ENCODE results near the gene EIF2D. TPM values are rescaled to one million over a fixed set of nuclear protein-coding genes. Genes with fewer than 3 reads are reported as not detected.

The EIF2D gene
- total RNA-seq, 2 experiments from 2014 or later = 84.6 to 87.5 TPM

- no peaks in the 10 kb centered on the region for H3K4me1 Mint-ChIP-seq (ENCODE audit: low read depth)
- peaks cover 55% of the 10 kb centered on the region for H3K36me3 Mint-ChIP-seq
- intact Hi-C loops (cut with micrococcal nuclease) = no loop called here
- DNase-seq = no peak
- ChIA-PET CTCF (interaction anchor here (1.4 to 12.3 kb wide), 2 partner anchors 9 to 66 kb away, joined by 5 to 165 read pairs; no protein-coding TSS in a partner anchor), POLR2A (no interaction called here)
- no peaks in the 10 kb centered on the region for H3K27me3 Mint-ChIP-seq
- no peak overlapping the region for H3K27ac Mint-ChIP-seq
- no peak overlapping the region for H3K4me3 Mint-ChIP-seq
- H3K9me3 Mint-ChIP-seq = no peaks in the 10 kb centered on the region
These were observed 11.7 kb downstream of the EIF2D start for GRCh38 chr1:206600527-206600926.

DNA sequence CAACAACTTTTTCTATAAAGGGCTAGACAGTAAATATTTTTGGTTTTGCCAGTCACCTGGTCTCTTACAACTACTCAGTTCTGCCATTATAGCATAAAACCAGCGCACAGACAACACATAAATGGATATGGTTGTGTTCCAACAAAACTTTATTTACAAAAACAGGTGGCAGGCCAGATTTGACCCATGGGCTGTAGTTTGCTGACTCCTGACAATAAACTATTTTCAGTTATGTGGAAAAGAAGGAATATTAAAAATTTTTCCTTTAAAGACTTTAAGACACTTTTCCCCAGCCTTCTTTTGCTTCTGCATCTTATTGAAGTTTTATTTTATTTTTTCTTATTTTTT lies 16.0 kb downstream of the EIF2D start:
- Mint-ChIP-seq H3K36me3 (peaks cover 67% of the 10 kb centered on the region), H3K27ac (peak overlapping the region; percentile 39), H3K4me1 (ENCODE audit: low read depth) (peaks cover 19% of the 10 kb centered on the region), H3K27me3 (no peaks in the 10 kb centered on the region), H3K4me3 (no peak overlapping the region), H3K9me3 (no peaks in the 10 kb centered on the region)
- ChIA-PET CTCF (interaction anchor here (1.1 kb wide), 1 partner anchor 134 kb away, joined by 3 read pairs; no protein-coding TSS in a partner anchor), POLR2A (no interaction called here)
- no peak for DNase-seq
- intact Hi-C loops (cut with micrococcal nuclease) = no loop called here

- H3K27me3 Mint-ChIP-seq = no peaks in the 10 kb centered on the region
- peaks cover 24% of the 10 kb centered on the region for H3K4me1 Mint-ChIP-seq (ENCODE audit: low read depth)
- H3K27ac Mint-ChIP-seq = peak overlapping the region; percentile 39
- peaks cover 68% of the 10 kb centered on the region for H3K36me3 Mint-ChIP-seq
- no peak for DNase-seq
- no peak overlapping the region for H3K4me3 Mint-ChIP-seq
- CTCF ChIA-PET = interaction anchor here (1.1 to 5.0 kb wide), 3 partner anchors 51 to 134 kb away, joined by 3 to 36 read pairs (median 7); no protein-coding TSS in a partner anchor
- POLR2A ChIA-PET = no interaction called here
- intact Hi-C loops (cut with micrococcal nuclease) = no loop called here
- no peaks in the 10 kb centered on the region for H3K9me3 Mint-ChIP-seq
These were observed 16.5 kb downstream of the EIF2D start for GRCh38 chr1:206595581-206596318.

GRCh38 chr1:206593351-206593925 lies 18.8 kb downstream of the EIF2D start:
- CTCF ChIA-PET = interaction anchor here (0.7 to 5.0 kb wide), 12 partner anchors 10 to 255 kb away, joined by 3 to 36 read pairs (median 6); partner anchors contain the start of genes DYRK3 and EIF2D
- H3K4me1 Mint-ChIP-seq (ENCODE audit: low read depth) = peaks cover 47% of the 10 kb centered on the region
- H3K27ac Mint-ChIP-seq = peak overlapping the region; percentile 99
- H3K4me3 Mint-ChIP-seq = no peak overlapping the region
- no peaks in the 10 kb centered on the region for H3K27me3 Mint-ChIP-seq
- POLR2A ChIA-PET = interaction anchor here (0.6 kb wide), 2 partner anchors 19 to 92 kb away, joined by 3 to 5 read pairs; partner anchors contain the start of gene EIF2D
- intact Hi-C loops (cut with micrococcal nuclease) = no loop called here
- H3K9me3 Mint-ChIP-seq = no peaks in the 10 kb centered on the region
- DNase-seq = no peak
- peaks cover 62% of the 10 kb centered on the region for H3K36me3 Mint-ChIP-seq

- Mint-ChIP-seq H3K4me1 (ENCODE audit: low read depth) (peaks cover 63% of the 10 kb centered on the region), H3K36me3 (peaks cover 71% of the 10 kb centered on the region), H3K4me3 (no peak overlapping the region), H3K27ac (peak overlapping the region; percentile 99), H3K9me3 (no peaks in the 10 kb centered on the region), H3K27me3 (no peaks in the 10 kb centered on the region)
- ChIA-PET CTCF (interaction anchor here (0.6 to 5.0 kb wide), 26 partner anchors 8 to 321 kb away, joined by 3 to 36 read pairs (median 5); partner anchors contain the start of genes EIF2D and IKBKE), POLR2A (interaction anchor here (0.7 to 2.1 kb wide), 6 partner anchors 11 to 88 kb away, joined by 3 to 12 read pairs (median 4); no protein-coding TSS in a partner anchor)
- intact Hi-C loops (cut with micrococcal nuclease) = loop anchor here (2.0 kb wide), 1 partner anchor 17 kb away; no protein-coding TSS in a partner anchor
- no peak for DNase-seq
These were observed 20.6 kb downstream of the EIF2D start for GRCh38 chr1:206591696-206592095.

- H3K27me3 Mint-ChIP-seq = no peaks in the 10 kb centered on the region
- peak overlapping the region; percentile 48 for H3K4me3 Mint-ChIP-seq
- CTCF ChIA-PET = interaction anchor here (0.6 to 5.0 kb wide), 25 partner anchors 9 to 321 kb away, joined by 3 to 36 read pairs (median 5); partner anchors contain the start of genes EIF2D and IKBKE
- H3K9me3 Mint-ChIP-seq = no peaks in the 10 kb centered on the region
- DNase-seq = no peak
- H3K36me3 Mint-ChIP-seq = peaks cover 72% of the 10 kb centered on the region
- H3K27ac Mint-ChIP-seq = peak overlapping the region; percentile 99
- intact Hi-C loops (cut with micrococcal nuclease) = loop anchor here (2.0 kb wide), 1 partner anchor 16 kb away; no protein-coding TSS in a partner anchor
- H3K4me1 Mint-ChIP-seq (ENCODE audit: low read depth) = peaks cover 68% of the 10 kb centered on the region
- POLR2A ChIA-PET = interaction anchor here (0.7 to 2.1 kb wide), 5 partner anchors 12 to 88 kb away, joined by 3 to 12 read pairs (median 4); no protein-coding TSS in a partner anchor
These were observed 21.0 kb downstream of the EIF2D start for GRCh38 chr1:206591226-206591625.

GRCh38 chr1:206590025-206590758 lies 22.1 kb downstream of the EIF2D start:
- POLR2A ChIA-PET = interaction anchor here (1.1 to 1.9 kb wide), 4 partner anchors 12 to 39 kb away, joined by 3 to 10 read pairs (median 5); no protein-coding TSS in a partner anchor
- CTCF ChIA-PET = interaction anchor here (0.6 to 10.3 kb wide), 5 partner anchors 30 to 110 kb away, joined by 3 to 350 read pairs (median 4); no protein-coding TSS in a partner anchor
- no peaks in the 10 kb centered on the region for H3K27me3 Mint-ChIP-seq
- intact Hi-C loops (cut with micrococcal nuclease) = loop anchor here (1.0 to 2.0 kb wide), 8 partner anchors 10 to 86 kb away; no protein-coding TSS in a partner anchor
- H3K4me3 Mint-ChIP-seq = peak overlapping the region; percentile 50
- H3K9me3 Mint-ChIP-seq = no peaks in the 10 kb centered on the region
- peak; percentile 83 for DNase-seq
- peaks cover 72% of the 10 kb centered on the region for H3K36me3 Mint-ChIP-seq
- peak overlapping the region; percentile 99 for H3K27ac Mint-ChIP-seq
- H3K4me1 Mint-ChIP-seq (ENCODE audit: low read depth) = peaks cover 78% of the 10 kb centered on the region

GRCh38 chr1:206589206-206589605 lies 23.1 kb downstream of the EIF2D start:
- Mint-ChIP-seq H3K9me3 (no peaks in the 10 kb centered on the region), H3K4me3 (peak overlapping the region; percentile 3), H3K27me3 (no peaks in the 10 kb centered on the region), H3K27ac (peak overlapping the region; percentile 99), H3K4me1 (ENCODE audit: low read depth) (peaks cover 84% of the 10 kb centered on the region), H3K36me3 (peaks cover 75% of the 10 kb centered on the region)
- intact Hi-C loops (cut with micrococcal nuclease) = no loop called here
- DNase-seq = no peak
- ChIA-PET POLR2A (interaction anchor here (0.8 to 1.9 kb wide), 7 partner anchors 9 to 92 kb away, joined by 3 to 10 read pairs (median 5); no protein-coding TSS in a partner anchor), CTCF (interaction anchor here (0.6 to 19.0 kb wide), 9 partner anchors 9 to 120 kb away, joined by 3 to 588 read pairs (median 7); no protein-coding TSS in a partner anchor)

DNA sequence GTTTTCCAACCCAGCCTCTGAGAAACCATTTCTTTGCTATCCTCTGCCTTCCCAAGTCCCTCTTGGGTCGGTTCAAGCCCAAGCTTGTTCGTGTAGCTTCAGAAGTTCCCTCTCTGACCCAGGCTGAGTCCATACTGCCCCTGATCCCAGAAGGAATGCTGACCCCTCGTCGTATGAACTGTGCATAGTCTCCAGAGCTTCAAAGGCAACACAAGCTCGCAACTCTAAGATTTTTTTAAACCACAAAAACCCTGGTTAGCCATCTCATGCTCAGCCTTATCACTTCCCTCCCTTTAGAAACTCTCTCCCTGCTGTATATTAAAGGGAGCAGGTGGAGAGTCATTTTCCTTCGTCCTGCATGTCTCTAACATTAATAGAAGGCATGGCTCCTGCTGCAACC lies 23.8 kb downstream of the EIF2D start:
- ChIA-PET POLR2A (interaction anchor here (0.6 to 1.9 kb wide), 6 partner anchors 9 to 44 kb away, joined by 3 to 10 read pairs (median 6); no protein-coding TSS in a partner anchor), CTCF (interaction anchor here (0.6 to 19.0 kb wide), 8 partner anchors 8 to 109 kb away, joined by 3 to 588 read pairs (median 7); no protein-coding TSS in a partner anchor)
- Mint-ChIP-seq H3K36me3 (peaks cover 77% of the 10 kb centered on the region), H3K4me1 (ENCODE audit: low read depth) (peaks cover 86% of the 10 kb centered on the region), H3K27me3 (no peaks in the 10 kb centered on the region), H3K27ac (peak overlapping the region; percentile 99), H3K4me3 (no peak overlapping the region), H3K9me3 (no peaks in the 10 kb centered on the region)
- intact Hi-C loops (cut with micrococcal nuclease) = no loop called here
- DNase-seq = no peak

DNA sequence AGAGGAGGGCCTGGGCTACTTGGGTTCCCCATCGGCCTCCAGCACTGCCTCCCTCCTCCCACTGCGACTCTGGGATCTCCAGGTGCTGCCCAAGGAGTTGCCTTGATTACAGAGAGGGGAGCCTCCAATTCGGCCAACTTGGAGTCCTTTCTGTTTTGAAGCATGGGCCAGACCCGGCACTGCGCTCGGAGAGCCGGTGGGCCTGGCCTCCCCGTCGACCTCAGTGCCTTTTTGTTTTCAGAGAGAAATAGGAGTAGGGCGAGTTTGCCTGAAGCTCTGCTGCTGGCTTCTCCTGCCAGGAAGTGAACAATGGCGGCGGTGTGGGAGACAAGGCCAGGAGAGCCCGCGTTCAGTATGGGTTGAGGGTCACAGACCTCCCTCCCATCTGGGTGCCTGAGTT lies 24.4 kb downstream of the EIF2D start:
- no peaks in the 10 kb centered on the region for H3K27me3 Mint-ChIP-seq
- CTCF ChIA-PET = interaction anchor here (1.4 to 19.0 kb wide), 8 partner anchors 8 to 108 kb away, joined by 5 to 588 read pairs (median 9); no protein-coding TSS in a partner anchor
- POLR2A ChIA-PET = interaction anchor here (0.8 to 1.9 kb wide), 5 partner anchors 8 to 43 kb away, joined by 3 to 7 read pairs (median 5); no protein-coding TSS in a partner anchor
- H3K27ac Mint-ChIP-seq = peak overlapping the region; percentile 99
- no peaks in the 10 kb centered on the region for H3K9me3 Mint-ChIP-seq
- peaks cover 92% of the 10 kb centered on the region for H3K4me1 Mint-ChIP-seq (ENCODE audit: low read depth)
- intact Hi-C loops (cut with micrococcal nuclease) = no loop called here
- peaks cover 78% of the 10 kb centered on the region for H3K36me3 Mint-ChIP-seq
- H3K4me3 Mint-ChIP-seq = no peak overlapping the region
- no peak for DNase-seq

Data from activated CD4-positive, alpha-beta memory T cell treated with anti-CD3 and anti-CD28 coated beads for 36 hours (primary cell).